Activated T-cell treated with anti-CD3 and anti-CD28 coated beads for 48 hours (primary cell): ENCODE results near the gene ALAD.
"Not testable (repeated sequence)": the region's sequence is repeated elsewhere in the genome, so short reads cannot be mapped to it uniquely, and the experiment has no call there.

Source experiments
- DNase-seq: peaks from one replicate; pipeline ENCODE4 v3.0.0-alpha.2; 2020; ENCODE audit warnings: low read depth

The ALAD gene

GRCh38 chr9:113398796-113399195 lies 2.3 kb downstream of the ALAD start:
- no peak for DNase-seq

DNA sequence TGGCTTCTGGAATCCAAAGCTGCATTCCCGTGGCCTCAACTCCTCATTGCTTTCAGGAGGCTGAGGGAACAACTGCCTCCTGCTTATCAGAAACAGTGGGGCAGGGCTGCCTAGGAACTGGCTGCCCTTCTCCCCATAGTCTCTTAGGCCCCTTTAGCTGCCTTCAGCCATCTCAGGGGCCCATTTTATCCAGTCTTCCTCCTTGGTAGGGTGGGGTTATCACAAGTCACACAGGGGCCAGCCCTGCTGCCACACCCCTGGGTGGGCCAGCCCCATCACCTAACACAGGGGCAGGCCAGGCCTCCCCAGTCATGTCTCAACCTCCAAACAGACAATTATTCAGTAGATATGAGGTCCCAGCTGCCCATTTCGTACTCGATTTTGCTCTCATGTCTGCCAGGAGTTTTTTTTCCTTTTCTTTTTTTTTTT lies 3.9 kb downstream of the ALAD start:
- DNase-seq: no peak

GRCh38 chr9:113395000-113395861 lies 5.9 kb downstream of the ALAD start:
- DNase-seq: no peak

DNA sequence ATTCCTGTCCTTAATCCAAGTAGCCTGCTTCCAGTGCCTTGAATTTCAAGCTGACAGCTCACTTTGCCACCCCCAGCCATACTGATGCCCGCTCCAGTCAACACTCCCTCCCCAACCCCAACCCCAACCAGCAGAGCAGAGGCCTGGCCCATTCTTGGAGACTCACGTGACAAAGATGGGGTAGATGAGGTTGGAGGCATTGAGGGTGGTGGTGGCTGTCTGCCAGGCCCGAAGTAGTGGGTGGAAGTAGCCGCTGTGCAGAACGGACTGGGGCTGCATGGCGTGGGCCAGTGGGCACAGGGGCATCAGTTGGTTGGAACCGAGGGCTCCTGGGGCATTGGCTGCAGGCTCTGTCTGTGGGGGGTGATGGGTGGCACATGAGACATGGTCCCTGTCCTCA lies 7.8 kb downstream of the ALAD start:
- no peak for DNase-seq

GRCh38 chr9:113391917-113392316 lies 9.2 kb downstream of the ALAD start:
- no peak for DNase-seq

DNA sequence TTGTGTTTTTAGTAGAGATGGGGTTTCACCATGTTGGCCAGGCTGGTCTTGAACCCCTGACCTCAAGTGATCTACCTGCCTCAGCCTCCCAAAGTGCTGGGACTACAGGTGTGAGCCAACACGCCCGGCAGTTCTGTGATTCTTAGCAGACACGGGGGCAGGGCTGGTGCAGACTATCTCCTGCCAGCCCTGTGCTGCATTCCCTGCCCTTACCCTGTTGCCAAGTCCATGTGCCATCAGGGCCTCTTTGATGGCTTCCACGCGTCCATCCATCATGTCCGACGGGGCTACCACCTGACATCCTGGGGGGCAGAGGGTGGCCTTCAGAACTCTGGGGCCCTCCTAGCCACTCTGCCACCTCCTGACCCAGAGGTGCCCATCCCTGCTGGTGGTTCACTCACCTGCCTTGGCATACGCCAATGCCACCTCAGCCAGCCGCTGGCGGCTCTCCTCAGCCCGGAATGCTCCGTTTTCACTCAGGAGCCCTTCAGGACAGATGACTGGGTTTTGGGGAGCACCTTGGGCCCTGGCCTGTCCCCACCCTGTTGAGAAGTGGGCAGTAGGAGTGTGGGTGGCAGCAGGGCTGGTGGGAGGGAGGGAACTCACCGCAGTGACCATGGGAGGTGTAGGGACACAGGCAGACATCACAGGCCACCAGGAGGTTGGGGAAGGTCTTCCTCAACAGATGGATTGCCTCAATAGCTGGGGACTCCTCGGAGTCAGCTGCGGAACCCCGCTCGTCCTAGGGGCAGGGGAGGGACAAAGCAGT lies 10.7 kb downstream of the ALAD start:
- no peak for DNase-seq

DNA sequence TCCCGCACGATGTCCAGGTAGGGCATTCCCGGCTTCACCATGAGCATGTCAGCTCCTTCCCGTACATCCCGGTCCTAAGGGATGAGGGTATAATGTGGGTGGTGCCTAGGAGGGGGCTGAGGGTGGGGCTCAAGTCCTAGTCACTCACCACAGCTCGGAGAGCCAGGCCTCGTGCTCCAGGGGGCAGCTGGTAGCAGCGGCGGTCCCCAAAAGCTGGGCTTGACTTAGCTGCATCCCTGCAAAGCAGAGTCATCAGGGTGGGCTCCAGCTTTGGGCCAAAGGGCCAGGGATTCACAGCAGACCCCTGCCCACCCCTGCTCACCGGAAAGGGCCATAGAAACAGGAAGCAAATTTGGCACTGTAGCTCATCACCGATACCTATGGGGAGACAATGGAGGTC lies 11.6 kb downstream of the ALAD start:
- no peak for DNase-seq

DNA sequence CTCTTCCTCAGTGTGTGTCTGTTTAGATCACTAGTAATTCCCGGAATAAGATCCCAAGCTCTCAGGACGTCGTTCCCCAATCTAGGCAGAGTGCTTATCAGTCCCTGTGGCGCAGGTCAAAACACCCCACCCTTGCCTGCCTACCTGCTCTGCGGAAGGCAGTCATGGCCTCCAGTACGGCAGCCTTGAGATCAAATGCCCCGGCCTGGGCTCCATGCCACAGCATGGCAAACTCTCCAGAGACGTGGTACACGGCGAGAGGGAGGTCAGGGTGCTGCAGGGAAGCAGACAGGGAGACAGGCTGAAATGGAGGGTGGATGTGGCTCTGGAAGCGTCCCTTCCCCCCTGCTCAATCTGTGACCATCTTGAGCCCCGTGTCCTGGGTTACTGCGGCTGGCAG lies 12.3 kb downstream of the ALAD start:
- no peak for DNase-seq

DNA sequence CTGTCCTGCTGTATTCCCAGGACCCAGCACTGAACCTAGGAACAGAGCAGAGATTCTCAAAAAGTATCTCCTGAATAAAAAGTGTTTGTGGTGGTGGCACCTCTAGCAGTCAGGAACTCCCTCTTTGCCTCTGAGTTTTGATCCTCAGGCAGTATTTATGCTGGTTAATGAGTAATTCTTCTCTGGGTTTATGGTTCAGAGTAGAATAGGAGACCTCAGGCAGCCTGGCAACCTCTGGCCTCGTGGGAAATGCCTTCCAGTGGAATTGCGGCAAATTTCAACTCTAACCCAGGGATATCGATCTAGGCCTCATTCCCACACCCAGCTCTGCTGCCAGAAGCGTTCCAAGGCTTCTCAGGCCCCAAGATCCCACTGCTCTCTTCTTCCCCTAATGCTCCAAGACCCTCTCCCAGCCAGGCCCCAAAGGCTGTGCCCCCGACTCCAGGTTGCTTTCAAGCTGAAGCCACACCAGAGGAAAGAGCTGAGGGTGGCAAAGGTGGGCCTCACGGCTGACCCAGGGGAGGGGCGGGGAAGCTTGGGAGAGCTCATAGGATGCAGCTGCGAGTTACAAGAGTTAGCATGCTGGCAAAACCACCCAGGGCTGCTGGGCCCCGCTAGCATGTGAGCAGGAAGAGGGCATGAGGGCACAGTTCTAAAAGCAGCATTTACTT lies 13.4 kb downstream of the ALAD start:
- no peak for DNase-seq

DNA sequence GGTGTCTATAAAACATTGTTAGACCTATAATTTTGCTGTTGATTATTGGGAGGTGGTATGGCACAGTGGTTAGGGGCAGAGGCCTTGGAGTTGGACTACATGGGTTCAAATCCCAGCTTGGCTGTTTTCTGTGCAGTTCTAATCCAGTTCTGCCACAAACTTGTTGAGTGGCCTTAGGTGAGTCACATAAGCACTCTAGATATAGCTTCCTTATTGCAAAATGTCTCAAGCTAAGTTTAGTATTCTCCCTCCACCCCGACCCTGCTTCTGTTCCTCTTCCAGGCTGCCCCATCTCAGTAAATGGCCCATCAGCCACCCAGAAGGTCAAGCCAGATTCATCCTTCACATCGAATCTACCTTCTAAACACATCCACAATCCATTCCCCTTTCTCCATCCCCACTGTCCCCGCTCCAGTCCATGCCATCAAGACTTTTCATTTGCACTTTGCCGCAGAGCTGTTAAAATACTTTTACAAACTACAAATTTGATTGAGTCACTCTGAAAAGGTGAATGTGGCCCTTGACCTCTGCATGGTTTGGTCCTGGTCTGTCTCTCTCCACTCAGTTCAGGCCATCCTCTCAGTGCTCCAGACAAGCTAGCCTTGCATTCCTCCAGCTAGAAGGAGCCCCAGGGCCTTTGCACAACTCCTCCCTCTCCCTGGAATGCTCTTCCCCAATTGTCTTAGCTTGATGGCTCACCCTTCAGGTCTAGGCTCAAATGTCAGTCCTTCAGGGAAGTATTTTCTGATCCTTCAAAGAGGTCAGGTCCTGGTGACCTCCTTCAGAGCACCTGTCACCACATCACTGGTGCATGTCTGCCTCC lies 14.3 kb downstream of the ALAD start:
- no peak for DNase-seq

DNA sequence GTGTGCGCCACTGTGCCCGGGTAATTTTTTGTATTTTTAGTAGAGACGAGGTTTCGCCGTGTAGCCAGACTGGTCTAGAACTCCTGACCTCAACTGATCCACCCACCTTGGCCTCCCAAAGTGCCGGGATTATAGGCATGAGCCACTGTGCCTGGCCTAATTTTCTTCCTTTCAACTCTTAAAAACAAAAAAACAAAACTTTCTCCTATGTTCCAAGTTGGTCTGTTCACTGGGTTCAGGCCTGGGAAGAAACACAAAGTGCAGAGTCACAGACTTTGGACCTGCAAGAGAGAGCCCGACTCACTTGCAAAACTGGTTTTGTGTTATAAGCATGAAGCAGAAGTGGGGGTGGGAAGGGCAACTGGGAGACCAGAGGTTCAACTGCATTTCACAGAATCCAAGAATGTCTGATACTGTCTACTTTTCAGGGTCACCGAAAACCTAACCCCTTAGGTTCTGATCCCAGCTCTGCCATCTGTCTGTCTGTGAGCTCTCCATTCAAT lies 19.1 kb downstream of the ALAD start:
- no peak for DNase-seq

DNA sequence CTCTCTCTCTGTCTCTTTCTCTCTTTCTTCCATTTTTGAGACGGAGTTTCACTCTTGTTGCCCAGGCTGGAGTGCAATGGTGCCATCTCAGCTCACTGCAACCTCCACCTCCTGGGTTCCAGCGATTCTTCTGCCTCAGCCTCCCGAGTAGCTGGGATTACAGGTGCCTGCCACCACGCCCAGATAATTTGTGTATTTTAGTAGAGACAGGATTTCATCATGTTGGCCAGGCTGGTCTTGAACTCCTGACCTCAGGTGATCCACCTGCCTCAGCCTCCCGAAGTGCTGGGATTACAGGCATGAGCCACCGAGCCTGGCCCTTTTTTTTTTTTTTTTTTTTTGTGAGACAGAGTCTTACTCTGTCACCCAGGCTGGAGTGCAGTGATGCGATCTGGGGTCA lies 19.6 kb downstream of the ALAD start:
- DNase-seq: not testable (repeated sequence)

- no peak for DNase-seq
Observed at GRCh38 chr9:113380869-113381378, 20.2 kb downstream of the ALAD start.

GRCh38 chr9:113379829-113380210 lies 21.3 kb downstream of the ALAD start:
- not testable (repeated sequence) for DNase-seq

GRCh38 chr9:113379094-113379828 lies 21.8 kb downstream of the ALAD start:
- not testable (repeated sequence) for DNase-seq

DNA sequence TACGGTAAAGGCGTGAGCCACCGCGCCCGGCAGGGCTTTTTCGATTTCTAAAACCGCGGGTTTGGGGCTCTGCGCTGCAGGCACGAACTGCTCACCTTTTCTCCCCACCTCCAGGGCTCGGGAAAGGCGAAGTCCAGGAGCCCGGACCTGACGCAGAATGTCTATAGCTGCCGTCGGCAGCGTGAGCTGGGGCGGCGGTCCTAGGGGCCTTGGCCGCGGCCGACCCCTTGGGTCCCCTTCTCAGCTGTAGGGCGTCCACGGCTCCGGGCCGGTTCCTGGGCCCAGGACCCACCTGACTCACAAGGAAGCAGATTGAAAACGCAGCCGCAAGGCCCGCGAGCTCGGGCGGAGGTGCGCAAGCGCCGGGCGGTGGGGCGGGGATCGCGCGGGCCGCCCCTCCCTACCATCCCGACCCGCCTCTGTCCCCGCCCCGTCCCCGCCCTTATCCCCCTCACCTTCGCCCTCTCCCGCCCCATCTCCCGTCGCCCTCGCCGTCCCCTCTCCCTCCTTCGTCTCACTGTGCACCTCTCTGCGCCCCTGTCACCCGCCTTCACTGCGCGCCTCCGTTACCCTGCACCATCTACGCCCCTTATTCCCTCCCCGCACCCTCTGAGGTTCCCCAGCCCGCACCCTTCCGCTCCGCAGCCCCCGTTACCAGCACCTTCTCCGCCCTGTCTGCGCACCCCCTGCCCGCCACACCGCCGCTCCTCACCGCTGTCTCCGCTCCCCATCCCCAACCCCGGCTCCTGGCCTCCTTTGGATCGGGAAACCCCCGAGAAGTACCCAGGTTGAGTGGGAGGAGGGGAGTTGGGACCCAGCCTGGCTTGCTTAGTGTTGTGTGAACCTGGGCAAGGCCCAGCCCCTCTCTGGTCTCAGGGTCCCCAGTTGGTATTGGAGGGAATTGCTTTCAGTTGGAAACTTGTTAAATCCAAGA lies 24.2 kb downstream of the ALAD start, which contains the start of gene HDHD3:
Gene HDHD3 (minus strand): TSS at position 353 of the 934 bp plus-strand sequence. CDS start 2,632 bp downstream, outside the sequence.
- DNase-seq: peak; percentile 71

DNA sequence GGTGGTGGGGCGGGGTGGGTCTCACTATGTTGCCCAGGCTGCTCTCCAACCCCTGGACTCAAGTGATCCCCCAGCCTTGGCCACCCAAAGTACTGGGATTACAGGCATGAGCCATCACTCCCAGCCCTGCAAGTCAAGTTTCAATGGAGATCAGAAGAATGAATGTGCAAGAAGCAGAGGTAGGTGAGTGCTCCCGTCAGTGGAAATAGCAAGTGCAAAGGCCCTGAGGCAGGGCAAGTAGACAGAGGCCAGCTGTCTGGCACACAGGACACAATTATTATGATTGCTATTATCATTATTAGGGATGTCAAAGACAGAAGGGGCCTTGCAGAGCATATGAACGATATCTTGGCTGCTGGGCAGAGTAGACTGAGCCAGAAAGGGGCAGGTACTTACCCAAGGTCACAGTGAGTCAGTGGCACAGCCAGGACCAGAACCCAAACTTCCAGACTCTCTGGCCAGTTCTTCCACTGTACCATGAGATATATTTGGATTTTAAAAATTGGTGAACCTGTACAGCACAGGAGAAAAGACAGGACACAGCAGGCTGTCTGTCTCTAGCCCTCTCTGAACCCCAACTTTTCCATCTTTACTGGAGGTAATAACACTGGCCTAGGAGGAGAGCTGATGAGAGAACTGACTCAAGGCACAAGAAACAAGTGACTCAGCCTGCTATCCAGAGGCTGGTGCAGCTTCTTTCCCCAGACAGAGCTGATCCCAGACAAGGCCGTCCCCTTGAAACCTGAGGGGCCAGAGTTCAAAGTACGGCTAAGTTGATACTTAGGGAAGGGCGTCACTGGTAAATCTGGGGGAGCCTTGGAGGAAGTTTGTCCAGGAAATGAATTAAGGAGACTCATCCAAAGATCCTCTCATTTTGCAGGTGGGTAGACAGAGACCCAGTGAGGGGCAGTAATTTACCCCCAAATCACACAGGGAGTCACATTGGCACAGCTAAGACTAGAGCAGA lies 25.7 kb downstream of the ALAD start:
- DNase-seq: peak; percentile 8
